NCI-H524 (cell line): Measurements from ENCODE around the gene SVOPL.
"Not testable (repeated sequence)": the region's sequence is repeated elsewhere in the genome, so short reads cannot be mapped to it uniquely, and the experiment has no call there.

Source experiments
- DNase-seq, 2 experiments: peaks; one replicate each; lab custom pipeline; 2025; lab: John Stamatoyannopoulos, UW

SVOPL gene

GRCh38 chr7:138700857-138701536 is at the start of gene SVOPL:
Gene SVOPL, minus strand, starts transcription at chr7:138701362. Its CDS starts 22,317 bp downstream, at chr7:138679045.
- DNase-seq = no peak

GRCh38 chr7:138750473-138750872 is 49.3 kb upstream of the SVOPL start:
- DNase-seq = no peak

- no peak for DNase-seq
These were observed 48.8 kb upstream of the SVOPL start for GRCh38 chr7:138749960-138750359.

- no peak for DNase-seq
These were observed 47.5 kb upstream of the SVOPL start for GRCh38 chr7:138748666-138749065.

- no peak for DNase-seq
These were observed 44.9 kb upstream of the SVOPL start for GRCh38 chr7:138746073-138746472.

GRCh38 chr7:138745189-138745588 is 44.0 kb upstream of the SVOPL start:
- DNase-seq = no peak

GRCh38 chr7:138741453-138741735 is 40.2 kb upstream of the SVOPL start:
- no peak for DNase-seq

- DNase-seq = no peak
These were observed 38.7 kb upstream of the SVOPL start for GRCh38 chr7:138739859-138740258.

- DNase-seq = peak; percentile 65 to 91
These were observed 37.6 kb upstream of the SVOPL start for GRCh38 chr7:138738551-138739335.

- DNase-seq = no peak
These were observed 37.0 kb upstream of the SVOPL start for GRCh38 chr7:138738114-138738513.

- no peak for DNase-seq
These were observed 34.2 kb upstream of the SVOPL start for GRCh38 chr7:138735399-138735798.

- not testable (repeated sequence) for DNase-seq
These were observed 30.6 kb upstream of the SVOPL start for GRCh38 chr7:138731733-138732132.

GRCh38 chr7:138729444-138729843 is 28.3 kb upstream of the SVOPL start:
- no peak for DNase-seq

GRCh38 chr7:138727336-138728099 is 26.4 kb upstream of the SVOPL start:
- peak in 1 of 2 experiments; percentile 13 for DNase-seq

GRCh38 chr7:138726288-138726687 is 25.1 kb upstream of the SVOPL start:
- DNase-seq = no peak

GRCh38 chr7:138720286-138720685 is 19.1 kb upstream of the SVOPL start:
- no peak for DNase-seq

- no peak for DNase-seq
These were observed 15.7 kb upstream of the SVOPL start for GRCh38 chr7:138716889-138717288.

GRCh38 chr7:138713191-138713590 is 12.0 kb upstream of the SVOPL start:
- DNase-seq = no peak

GRCh38 chr7:138712652-138713051 is 11.5 kb upstream of the SVOPL start:
- no peak for DNase-seq

GRCh38 chr7:138710536-138711385 is 9.6 kb upstream of the SVOPL start:
- DNase-seq = no peak

GRCh38 chr7:138705167-138705566 is 4.0 kb upstream of the SVOPL start:
- DNase-seq = no peak

- no peak for DNase-seq
These were observed 368 bp upstream of the SVOPL start for GRCh38 chr7:138701537-138701923.
